HG02642 (cell line): Measurements from ENCODE around the gene PDGFD.

ENCODE experiments used
- ATAC-seq: cut with Tn5 transposase; IDR thresholded peaks from one replicate; pipeline ENCODE4 v1.9.1; 2021; ENCODE audit warnings: mild to moderate bottlenecking; ENCODE audit not compliant: unreplicated experiment, poor library complexity

PDGFD gene

DNA sequence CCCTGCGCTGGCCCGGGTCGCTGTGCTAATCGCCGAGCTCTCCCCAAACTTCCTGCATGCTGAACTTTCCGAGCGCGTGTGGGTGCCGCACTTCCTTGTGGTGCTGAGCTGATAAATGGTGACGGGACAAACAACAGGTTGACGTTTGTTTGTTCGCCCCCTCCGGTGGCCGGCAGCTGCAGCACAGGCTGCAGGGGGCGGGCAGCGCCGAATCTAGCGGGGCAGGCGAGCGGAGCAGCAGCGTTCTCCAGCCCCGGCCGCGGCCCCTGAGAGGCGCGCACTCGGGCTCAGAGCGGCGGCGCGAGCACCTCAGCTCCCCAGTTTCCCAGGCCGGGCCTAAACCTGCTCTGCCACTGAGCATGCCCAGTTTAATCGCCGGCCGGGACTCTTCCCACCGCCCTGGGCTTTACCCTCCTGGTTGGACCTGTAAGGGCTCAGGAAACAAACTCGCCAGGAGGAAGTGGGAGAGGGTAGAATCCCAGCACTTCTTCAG is at the start of gene PDGFD:
PDGFD (minus strand) TSS at position 120 of the 493 bp plus-strand sequence.
- peak; percentile 94 for ATAC-seq

GRCh38 chr11:104206936-104207335 is 43.0 kb upstream of the PDGFD start:
- ATAC-seq, result no peak

DNA sequence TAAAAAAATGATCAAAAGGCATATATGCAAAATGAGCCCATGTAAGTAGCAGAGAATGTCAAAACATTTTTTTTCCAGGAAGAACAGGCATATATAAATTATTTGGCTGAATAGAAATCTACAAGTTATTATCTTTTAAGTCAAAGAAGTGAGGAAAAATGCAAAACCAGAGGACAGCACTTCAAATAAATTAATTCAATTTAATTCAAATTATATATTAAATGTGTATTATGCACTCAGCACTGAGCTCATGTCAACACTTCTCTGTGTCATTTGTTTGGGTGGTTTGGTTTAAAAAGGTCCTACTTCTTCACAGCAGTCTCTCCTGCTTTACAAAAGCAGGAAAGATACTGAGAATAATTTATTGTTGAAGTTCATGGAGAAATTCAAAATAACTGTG is 41.9 kb upstream of the PDGFD start:
- no peak for ATAC-seq

DNA sequence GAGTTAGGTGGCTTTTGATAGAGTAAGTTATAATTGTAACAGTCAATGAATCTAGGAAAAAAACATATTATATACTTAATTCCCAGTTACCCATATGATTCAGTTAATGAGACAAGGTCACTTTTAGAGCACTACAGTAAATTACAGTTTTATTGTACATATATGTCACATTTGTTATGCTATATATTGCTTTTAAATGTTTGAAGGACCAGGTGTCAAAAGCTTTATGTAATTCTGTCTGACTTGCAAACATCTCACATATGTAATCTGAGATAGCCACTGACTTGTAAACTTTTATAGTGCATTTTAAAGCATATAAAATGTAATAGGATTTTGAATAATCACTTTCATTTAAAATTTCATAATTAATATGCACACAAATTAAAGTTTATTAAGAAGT is 36.7 kb upstream of the PDGFD start:
- no peak for ATAC-seq

DNA sequence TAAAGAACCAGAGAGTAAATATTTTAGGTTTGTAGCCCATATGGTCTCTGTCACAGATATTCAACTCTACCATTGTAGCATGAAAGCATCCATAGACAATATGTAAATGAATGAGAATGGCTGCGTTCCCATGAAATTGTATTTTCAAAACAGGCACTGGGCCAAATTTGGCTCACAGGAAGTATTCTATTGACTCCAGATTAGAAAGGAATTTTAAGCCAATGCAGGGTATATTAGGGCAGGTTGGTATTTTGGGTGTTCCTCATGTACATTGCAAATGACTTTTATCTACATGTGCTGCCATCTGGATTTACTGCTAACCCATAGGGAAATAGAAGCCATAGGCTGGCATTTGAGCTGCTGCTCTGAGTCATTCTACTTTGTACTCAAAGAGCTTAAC is 35.1 kb upstream of the PDGFD start:
- no peak for ATAC-seq

DNA sequence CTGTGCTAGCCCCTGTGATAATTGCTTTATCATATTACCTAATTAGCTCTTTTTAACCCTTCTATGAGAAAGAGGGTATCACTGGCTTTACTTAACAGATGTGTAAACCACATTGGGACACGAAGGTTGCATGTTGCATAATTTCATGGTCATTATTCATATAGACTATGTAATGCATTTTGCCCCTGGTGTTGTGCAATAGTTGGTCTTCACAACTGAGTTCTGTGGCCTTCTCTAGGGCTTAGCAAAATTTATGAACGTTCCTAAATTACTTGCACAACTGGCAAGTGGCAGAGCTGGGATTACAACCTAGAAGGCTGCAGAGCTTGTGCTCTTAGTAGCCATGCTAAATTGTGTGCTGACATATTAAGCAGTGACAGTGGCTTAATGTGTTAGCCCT is 34.6 kb upstream of the PDGFD start:
- no peak for ATAC-seq

GRCh38 chr11:104191124-104191523 is 27.2 kb upstream of the PDGFD start:
- ATAC-seq, result no peak

GRCh38 chr11:104183593-104183992 is 19.6 kb upstream of the PDGFD start:
- ATAC-seq, result no peak

DNA sequence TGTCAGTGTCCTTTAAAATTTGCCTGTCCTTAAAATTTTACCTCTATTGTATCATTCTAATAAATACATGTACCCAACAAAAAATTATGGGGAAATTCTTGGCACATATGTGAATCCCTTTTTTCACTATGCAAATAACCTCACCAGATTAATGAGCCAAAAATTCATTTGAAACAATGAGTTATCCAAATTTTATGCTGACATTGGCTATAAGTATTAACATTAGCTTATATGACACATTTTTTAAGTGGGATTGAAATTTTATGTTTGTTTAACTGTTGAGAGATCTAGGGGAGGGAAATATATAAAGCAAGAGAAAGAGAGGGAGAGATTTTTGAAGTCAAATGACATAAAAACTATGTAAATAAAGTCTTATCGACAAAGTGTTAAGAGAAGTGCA is 11.8 kb upstream of the PDGFD start:
- ATAC-seq, result no peak

DNA sequence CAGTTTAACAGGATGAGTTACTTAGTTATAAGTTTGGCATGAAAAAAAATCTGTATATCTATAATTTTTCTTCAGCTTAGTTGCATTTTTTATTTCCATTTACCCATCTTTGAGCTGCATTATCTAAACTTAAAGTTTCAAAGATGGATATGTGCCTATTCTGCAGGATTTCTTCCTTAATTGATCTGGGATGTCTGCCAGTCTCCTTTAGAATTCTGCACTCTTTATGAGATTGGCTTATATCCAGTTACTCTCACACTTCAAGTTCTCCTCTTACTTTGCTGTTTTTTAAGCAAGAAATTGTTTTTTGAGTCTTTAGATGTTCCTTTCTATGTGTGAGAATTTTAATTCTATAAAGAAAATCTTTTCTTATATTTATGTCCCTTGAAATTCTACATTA is 5.1 kb upstream of the PDGFD start:
- ATAC-seq, result no peak

GRCh38 chr11:104165014-104165413 is 1.1 kb upstream of the PDGFD start:
- no peak for ATAC-seq

DNA sequence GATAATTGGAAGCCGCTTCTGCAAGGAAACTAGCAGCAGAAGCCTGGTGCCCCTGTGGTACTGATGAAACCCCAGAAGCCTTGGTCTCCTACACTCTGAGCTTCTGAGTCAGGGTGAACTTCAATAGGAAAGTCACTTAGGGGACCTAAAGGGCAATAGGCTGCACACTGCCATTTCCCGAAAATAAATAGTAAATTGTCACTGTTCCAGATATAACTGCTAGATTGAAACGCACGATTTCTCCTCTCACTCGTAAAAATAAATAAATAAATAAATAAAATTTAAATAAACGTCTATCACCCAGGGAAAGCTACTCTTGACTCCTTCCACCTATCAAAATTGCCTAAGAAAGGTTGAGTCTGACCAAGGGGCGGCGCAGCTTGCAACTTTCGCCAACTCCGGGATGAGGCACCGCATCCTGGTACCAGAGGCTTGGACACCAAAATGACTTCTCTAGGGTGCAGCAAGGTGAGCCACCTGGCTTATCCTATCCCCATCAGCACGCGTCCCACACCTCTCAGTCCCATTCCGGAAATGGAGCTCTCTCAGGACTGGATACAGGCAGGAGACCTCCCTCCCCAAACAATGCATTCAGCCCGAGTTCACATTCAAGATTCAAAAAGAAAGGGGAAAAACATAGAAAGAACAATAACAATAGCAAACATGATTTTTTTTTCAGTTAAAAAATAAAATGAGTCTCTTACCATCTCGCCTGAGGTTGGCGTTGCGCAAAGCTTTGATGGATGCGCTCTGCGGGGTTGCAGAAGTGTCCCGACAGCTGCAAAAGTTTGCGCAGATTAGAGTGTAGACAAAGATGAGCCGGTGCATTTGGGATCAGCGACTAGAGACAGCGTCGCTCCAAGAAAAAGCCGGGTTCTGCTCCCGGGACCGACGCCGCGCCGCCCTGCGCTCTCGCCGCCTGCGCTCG is 583 bp downstream of the PDGFD start:
- ATAC-seq, result no peak

- no peak for ATAC-seq
Measured at GRCh38 chr11:104161751-104162450, 2.0 kb downstream of the PDGFD start.

DNA sequence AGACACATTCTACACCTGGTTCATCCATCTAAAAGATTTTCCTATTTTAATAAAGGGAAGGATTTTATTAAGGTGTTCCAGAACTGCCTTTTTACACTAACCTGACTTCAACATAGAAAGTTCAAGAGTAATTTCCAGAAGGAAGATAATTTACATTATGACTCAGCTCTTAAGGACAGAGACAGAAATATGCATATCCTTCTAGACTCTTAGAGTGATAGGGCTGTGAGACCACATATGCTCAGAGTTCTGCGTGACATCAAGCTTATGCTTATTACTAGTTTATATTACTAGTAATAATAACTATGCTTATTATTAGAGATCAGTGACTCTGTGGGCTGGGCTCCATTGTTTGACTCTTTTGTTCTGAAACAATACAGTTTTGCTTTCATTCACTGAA is 4.6 kb downstream of the PDGFD start:
- no peak for ATAC-seq

- no peak for ATAC-seq
Measured at GRCh38 chr11:104155375-104155774, 8.6 kb downstream of the PDGFD start.

DNA sequence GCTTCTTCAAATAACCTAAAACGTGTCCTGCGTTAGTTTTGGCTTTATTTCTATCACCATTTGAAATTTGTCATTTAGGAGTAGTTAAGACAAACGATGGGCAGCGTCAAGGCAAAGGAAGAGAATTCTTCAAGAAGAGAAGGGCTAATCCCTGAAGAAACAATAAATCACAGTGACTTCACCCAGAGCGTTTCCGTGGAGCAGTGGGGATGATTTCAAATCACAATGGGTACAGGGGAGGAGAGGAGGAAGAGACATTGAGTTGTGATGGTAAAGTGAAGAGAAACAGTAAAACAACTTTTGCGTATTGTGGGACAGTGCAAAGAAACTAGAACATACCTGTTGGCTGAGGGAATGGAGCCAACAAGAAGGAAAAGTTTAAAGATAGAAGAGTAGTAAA is 9.7 kb downstream of the PDGFD start:
- no peak for ATAC-seq

- ATAC-seq, result no peak
Measured at GRCh38 chr11:104152941-104153505, 10.9 kb downstream of the PDGFD start.

DNA sequence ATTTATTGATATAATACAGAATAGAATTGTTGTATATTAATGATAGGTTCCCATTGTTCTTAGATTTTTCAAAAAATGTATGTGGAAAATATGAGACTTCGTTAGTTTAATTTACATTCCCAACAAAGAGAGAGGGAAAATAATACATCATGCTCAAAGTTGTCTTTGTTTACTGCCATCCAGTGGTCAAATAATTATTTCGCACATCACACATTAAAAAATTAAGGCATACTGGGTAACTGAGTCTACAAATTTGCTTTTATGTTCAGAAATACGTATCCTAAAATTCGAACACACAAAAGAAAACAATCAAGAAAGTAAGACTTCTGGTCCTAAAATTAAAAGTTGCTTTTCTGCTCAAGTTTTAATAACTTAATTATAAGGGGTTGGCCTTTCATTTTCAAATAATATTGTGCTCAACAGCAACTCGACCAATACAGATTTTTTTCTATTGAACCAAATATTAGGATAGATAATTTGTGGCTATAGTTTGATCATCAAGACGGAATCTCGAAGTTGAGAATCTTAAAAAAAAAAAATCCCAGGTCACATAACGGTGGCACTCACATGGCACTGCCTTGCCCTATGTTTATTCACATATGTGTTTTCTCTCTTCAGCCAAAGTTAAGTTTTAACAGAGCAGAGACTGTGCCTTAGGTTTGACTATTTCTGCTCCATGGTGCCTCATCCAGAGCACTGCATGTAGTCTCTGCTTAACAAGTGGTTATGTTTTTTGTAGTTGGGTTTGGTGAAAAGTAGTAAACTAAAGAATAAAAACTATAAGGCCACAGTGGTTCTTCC is 12.3 kb downstream of the PDGFD start:
- no peak for ATAC-seq

DNA sequence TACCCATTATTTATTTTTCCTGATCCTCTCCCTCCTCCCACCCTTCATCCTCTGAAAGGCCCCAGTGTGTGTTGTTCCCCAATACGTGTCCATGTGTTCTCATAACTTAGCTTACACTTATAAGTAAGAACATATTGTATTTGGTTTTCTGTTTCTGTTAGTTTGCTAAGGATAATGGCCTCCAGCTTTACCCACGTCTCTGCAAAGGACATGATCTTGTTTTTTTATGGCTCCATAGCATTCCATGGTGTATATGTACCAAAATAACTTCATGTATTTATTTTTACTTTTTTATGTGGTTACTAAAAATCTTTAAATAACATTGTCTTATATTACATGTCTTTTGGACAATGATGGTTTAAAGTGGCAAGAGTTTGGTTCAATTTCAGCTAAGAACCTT is 15.2 kb downstream of the PDGFD start:
- no peak for ATAC-seq

GRCh38 chr11:104148074-104148473 is 15.9 kb downstream of the PDGFD start:
- ATAC-seq, result no peak
